Stimulated activated CD8-positive, alpha-beta memory T cell treated with anti-CD3 and anti-CD28 coated beads, Interleukin-7, amount 100 ng/mL, for 24 hours (primary cell): ENCODE measurements around the gene CLUH.
"Not testable (repeated sequence)": the region's sequence is repeated elsewhere in the genome, so short reads cannot be mapped to it uniquely, and the experiment has no call there.

Experiments used
- DNase-seq: peaks from one replicate; pipeline ENCODE4 v3.0.0-alpha.2; 2020; ENCODE audit warnings: low read depth

Gene CLUH

DNA sequence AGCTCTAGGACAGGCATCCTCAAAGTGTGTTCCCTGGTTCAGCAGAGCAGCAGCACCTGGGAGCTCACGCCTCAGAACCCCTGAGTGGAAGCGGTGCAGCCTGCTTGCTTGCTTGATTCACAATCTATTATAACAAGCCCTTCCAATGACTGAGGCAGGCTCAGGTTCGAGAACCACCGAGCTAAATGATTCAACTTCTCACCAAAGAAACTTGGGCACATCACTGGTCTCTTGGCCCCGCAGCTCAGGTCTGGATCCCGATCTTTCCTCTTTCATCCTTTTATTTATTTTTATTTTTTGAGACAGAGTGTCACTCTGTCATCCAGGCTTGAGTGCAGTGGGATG, 24.5 kb downstream of the CLUH start:
- no peak for DNase-seq

DNA sequence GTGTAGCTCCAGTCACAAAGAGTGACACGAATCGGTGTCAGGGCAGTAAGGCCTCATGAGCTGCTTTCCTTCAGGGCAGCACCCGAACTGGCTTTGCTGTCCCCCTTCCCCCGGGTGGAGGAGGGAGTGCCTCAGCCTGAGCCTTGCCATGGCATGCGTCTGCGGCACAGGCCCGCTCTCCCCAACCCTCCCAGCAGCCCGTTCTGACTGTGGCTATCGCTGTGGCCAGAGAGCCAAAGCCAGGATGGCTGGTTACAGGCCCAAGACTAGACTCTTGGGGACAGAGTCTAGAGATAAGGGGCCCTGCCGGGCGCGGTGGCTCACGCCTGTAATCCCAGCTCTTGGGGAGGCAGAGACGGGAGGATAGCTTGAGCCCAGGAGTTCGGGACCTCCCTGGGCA, 25.9 kb downstream of the CLUH start:
- DNase-seq = no peak

DNA sequence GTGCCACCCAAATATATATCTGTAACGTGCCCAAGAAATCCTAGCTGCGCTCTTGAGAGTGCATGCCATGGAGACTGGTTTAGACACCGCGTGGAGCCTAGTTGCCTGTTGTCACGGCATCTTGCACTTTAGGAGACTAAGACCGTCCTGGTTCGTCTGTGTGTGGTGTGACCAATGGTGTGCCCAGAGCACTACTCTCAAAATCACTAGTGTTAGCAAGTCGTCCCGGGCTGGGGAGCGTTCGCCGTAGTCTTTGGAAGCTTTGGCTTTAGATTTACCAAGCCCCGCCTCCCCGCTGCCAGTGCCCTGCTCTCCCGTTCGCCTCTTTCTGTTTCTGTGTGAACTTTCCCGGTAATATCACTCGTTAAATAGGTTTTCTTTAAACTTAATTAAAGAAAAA, 27.0 kb downstream of the CLUH start:
- DNase-seq = no peak

DNA sequence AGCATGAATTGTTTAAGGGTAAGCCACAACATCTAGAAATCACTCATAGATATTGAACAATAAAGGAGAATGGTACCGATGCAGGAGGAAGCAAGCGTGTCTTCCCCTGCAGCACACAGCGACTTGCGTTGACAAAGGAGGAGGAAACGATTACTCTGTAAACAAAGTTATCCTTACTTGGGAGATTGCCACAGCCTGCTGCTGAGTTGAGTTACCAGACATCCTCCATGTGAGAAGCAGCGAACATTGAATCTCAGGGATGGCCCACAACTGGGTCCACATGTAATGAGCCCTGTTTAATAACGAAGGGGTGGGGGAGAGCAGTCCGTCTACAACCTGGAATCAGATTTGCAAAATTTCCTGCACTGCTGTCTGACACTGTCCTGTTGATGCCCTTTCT, 27.7 kb downstream of the CLUH start:
- no peak for DNase-seq

DNA sequence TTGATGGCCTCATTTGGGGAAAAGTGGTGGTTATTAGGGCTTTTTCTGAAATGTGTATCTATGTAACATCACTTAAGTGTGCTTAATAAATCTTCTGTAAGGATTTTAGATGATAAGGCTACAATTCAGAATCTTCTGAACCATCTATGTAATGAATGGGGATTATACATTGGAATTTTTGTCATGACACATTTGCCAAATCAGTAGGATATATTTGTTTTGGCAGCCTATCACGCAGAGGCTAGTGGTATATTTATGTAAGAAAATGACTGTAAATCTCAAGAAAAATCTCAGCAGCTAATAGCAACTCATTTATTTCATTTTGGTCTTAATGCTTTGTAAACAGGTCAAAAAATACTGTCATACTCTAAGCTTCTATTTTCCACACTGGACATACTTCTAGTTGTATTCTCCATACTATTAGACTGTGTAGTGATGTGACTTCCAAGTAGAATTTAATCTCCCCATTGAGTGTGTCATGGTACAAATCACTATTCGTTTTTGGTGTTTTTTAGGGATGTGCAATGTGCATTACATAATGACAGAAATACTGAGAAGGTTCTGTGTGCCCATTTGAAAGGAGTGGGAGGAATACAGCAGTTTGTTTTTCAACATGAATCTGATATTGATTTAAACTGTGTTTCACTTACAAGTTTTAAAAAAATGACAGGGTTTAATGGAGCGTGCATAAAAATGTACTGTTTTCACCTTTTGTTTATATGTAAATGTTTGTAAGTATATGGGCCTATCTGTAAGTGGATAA, 29.2 kb downstream of the CLUH start:
- no peak for DNase-seq

DNA sequence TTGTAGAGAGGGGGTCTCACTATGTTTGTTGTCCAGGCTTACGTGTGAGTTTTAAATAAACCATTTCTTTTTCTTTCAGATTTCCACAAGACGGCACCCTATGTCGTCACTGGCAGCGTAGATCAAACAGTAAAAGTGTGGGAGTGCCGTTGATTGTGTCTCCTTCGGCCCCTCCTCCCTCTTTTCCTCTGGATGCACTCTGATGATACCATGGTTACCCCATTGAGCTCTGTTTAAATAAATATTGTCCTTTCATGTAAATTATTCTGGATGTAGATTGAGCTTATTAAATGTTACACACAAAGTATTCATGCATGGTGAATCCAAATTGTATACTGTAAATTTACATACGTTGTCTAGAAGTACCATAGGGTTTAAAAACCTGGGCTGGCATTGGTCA, 29.9 kb downstream of the CLUH start:
- DNase-seq = no peak

DNA sequence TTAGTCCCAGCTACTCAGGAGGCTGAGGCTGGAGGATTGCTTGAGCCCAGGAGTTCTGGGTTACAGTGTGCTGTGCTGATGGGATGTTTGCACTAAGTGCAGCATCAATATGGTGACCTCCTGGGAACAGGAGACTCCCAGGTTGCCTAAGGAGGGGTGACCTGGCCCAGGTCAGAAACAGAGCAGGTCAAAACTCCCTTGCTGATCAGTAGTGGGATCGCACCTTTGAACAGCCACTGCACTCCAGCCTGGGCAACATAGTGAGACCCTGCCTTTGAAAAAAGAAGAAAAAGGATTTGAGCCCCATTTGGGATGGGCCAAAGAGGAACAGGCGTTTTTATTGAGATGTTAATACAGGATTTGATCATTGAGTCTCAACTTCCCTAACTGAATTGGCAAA, 30.6 kb downstream of the CLUH start:
- no peak for DNase-seq

DNA sequence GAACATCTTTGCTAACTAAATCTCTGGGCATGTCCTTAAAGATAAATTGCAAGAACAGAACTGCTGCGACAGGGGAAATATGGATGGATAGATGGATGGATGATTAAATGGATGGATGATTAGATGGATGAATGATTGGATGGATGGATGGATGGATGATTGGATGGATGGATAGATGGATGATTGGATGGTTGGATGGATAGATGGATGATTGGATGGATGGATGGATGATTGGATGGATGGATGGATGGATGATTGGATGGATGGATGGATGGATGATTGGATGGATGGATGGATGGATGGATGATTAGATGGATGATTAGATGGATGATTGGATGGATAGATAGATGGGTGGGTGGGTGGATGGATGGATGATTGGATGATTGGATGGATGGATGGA, 32.3 kb downstream of the CLUH start:
- DNase-seq = not testable (repeated sequence)

DNA sequence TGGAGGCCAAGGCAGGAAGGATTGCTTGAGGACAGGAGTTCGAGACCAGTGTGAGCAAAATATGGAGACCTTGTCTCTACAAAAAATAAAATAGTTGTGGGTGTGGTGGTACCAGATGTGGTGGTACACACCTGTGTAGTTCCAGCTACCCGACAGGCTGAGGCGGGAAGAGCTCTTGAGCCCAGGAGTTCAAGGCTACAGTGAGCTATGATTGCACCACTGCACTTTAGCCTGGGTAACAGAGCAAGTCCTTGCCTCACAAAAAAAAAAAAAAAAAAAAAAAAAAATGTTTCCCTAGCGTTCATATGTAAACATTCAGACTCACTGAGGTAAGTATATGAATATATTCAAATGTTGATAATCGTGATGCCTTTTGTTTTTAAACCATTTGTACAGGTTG, 39.5 kb downstream of the CLUH start:
- no peak for DNase-seq

DNA sequence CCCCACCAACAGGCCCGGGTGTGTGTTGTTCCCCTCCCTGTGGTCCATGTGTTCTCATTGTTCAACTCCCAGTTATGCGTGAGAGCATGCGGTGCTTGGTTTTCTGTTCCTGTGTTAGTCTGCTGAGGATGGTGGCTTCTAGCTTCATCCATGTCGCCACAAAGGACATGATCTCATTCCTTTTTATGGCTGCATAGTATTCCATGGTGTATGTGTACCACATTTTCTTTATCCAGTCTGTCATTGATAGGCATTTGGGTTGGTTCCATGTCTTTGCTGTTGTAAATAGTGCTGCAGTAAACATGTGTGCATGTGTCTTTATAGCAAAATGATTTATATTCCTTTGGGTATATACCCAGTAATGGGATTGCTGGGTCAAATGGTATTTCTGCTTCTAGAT, 51.2 kb downstream of the CLUH start:
- DNase-seq = not testable (repeated sequence)

DNA sequence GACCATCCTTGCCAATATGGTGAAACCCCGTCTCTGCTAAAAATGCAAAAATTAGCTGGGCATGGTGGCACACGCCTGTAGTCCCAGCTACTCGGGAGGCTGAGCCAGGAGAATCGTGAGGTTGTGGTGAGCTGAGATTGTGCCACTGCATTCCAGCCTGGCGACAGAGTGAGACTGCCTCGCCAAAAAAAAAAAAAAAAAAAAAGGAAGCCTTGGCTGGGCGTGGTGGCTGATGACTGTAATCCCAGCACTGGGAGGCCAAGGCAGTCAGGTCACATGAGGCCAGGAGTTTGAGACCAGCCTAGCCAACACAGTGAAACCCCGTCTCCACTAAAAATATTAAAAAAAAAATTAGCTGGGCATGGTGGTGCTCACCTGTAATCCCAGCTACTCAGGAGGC, 52.2 kb downstream of the CLUH start:
- not testable (repeated sequence) for DNase-seq

DNA sequence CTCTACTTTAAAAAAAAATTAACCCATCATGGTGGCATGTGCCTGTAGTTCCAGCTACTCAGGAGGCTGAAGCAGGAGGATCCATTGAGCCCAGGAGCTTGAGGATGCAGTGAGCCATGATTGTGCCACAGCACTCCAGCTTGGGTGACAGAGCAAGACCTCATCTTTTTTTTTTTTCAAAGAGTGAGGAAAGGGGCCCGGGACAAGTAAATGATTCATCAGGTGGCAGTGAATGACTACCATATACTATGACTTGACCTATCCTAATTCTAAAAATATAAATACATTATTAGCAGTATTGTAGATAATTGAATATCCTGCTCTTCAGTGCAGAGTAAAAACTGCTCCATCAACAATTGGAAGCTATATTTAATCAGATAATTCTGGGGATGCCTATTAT, 55.3 kb downstream of the CLUH start:
- no peak for DNase-seq

DNA sequence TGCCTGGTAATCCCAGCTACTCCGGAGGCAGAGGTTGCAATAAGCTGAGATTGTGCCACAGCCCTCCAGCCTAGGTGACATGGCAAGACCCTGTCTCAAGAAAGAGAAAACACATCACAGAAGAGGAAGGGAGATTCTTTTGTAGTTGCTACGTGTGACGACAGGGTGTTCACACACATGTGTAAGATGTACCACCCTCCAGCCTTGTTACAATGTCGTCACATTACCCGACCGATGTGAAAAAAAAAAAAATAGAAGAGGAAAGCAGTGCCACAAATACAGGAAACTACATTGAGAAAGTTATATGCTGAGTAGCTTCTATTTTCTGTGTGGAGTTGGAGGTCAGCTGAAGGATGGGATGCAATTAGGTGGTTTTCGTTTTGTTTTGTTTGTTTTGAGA, 56.0 kb downstream of the CLUH start:
- no peak for DNase-seq

DNA sequence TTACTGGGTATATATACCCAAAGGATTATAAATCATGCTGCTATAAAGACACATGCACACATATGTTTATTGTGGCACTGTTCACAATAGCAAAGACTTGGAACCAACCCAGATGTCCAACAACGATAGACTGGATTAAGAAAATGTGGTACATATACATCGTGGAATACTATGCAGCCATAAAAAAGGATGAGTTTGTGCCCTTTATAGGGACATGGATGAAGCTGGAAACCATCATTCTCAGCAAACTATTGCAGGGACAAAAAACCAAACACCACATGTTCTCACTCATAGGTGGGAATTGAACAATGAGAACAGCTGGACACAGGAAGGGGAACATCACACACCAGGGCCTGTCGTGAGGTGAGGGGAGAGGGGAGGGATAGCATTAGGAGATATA, 58.7 kb downstream of the CLUH start:
- DNase-seq = not testable (repeated sequence)

DNA sequence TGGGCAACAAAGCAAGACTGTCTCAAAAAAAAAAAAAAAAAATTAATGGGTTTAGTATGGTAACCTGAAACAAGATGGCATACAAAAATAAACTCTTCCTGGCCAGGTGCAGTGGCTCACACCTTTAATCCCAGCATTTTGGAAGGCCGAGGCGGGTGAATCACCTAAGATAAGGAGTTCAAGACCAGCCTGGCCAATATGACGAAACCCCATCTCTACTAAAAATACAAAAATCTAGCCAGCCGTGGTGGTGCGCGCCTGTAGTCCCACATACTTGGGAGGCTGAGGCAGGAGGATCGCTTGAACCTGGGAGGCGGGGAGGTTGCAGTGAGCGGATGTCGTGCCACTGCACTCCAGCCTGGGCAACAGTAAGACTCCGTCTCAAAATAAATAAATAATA, 62.4 kb downstream of the CLUH start:
- no peak for DNase-seq

DNA sequence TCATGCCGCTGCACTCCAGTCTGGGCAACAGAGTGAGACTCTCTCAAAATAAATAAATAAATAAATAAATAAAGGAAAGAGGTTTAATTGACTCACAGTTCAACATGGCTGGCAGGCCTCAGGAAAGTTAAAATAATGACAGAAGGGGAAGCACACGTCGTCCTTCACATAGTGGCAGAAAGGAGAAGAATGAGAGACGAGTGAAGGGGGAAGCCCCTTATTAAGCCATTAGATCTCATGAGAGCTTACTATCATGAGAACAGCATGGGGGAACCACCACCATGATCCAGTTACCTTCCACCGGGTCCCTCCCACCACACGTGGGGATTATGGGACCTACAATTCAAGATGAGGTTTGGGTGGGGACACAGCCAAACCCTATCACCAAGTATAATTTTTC, 63.6 kb downstream of the CLUH start:
- no peak for DNase-seq

DNA sequence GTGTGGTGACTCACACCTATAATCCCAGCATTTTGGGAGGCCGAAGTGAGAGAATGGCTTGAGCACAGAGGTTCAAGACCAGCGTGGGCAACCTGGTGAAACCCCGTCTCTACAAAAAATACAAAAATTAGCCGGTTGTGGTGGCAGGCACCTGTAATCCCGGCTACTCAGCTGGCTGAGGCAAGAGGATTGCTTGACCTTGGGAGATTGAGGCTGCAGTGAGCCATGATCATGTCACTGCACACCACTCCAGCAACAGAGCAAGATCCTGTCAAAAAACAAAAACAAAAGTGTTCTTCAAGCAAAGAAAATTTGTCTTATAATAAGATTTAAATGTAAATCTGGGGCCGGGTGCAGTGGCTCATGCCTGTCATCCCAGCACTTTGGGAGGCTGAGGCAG, 66.6 kb downstream of the CLUH start:
- DNase-seq = no peak
